GM18502 (cell line): ENCODE results near the gene PRSS38.

Source experiments
- ATAC-seq: cut with Tn5 transposase; IDR thresholded peaks from one replicate; pipeline ENCODE4 v1.9.1; 2021; ENCODE audit warnings: mild to moderate bottlenecking; ENCODE audit not compliant: unreplicated experiment, poor library complexity

PRSS38 gene

GRCh38 chr1:227792216-227793078 lies 23.0 kb upstream of the PRSS38 start:
- ATAC-seq = no peak

GRCh38 chr1:227793079-227793947 lies 22.2 kb upstream of the PRSS38 start:
- ATAC-seq = no peak

- no peak for ATAC-seq
Measured at GRCh38 chr1:227793948-227794816, 21.3 kb upstream of the PRSS38 start.

- no peak for ATAC-seq
Measured at GRCh38 chr1:227794817-227795192, 20.7 kb upstream of the PRSS38 start.

- no peak for ATAC-seq
Measured at GRCh38 chr1:227795732-227796131, 19.7 kb upstream of the PRSS38 start.

- no peak for ATAC-seq
Measured at GRCh38 chr1:227796359-227796915, 19.0 kb upstream of the PRSS38 start.

- no peak for ATAC-seq
Measured at GRCh38 chr1:227797144-227797543, 18.3 kb upstream of the PRSS38 start.

- no peak for ATAC-seq
Measured at GRCh38 chr1:227797625-227798024, 17.9 kb upstream of the PRSS38 start.

GRCh38 chr1:227798078-227798802 lies 17.2 kb upstream of the PRSS38 start:
- no peak for ATAC-seq

GRCh38 chr1:227799756-227800155 lies 15.7 kb upstream of the PRSS38 start:
- no peak for ATAC-seq

- ATAC-seq = no peak
Measured at GRCh38 chr1:227803933-227804332, 11.5 kb upstream of the PRSS38 start.

- ATAC-seq = no peak
Measured at GRCh38 chr1:227805606-227806197, 9.8 kb upstream of the PRSS38 start.

GRCh38 chr1:227808566-227808965 lies 6.9 kb upstream of the PRSS38 start:
- no peak for ATAC-seq

- no peak for ATAC-seq
Measured at GRCh38 chr1:227809026-227809425, 6.4 kb upstream of the PRSS38 start.

- ATAC-seq = no peak
Measured at GRCh38 chr1:227813962-227814361, 1.5 kb upstream of the PRSS38 start.

- no peak for ATAC-seq
Measured at GRCh38 chr1:227816750-227817446, 1.4 kb downstream of the PRSS38 start.

- ATAC-seq = no peak
Measured at GRCh38 chr1:227823537-227823936, 8.1 kb downstream of the PRSS38 start.

GRCh38 chr1:227824204-227824603 lies 8.7 kb downstream of the PRSS38 start:
- ATAC-seq = no peak
